Activated naive CD8-positive, alpha-beta T cell (primary cell): ENCODE data around the gene FAM184B.
"Not testable (repeated sequence)": the region's sequence is repeated elsewhere in the genome, so short reads cannot be mapped to it uniquely, and the experiment has no call there.

Experiments used
- H3K27ac Mint-ChIP-seq: one replicate; pipeline ENCODE4 v1.8.0; 2021; ENCODE audit warnings: mixed read lengths
- H3K27me3 Mint-ChIP-seq: one replicate; pipeline ENCODE4 v1.8.0; 2021; ENCODE audit warnings: mixed read lengths
- H3K36me3 Mint-ChIP-seq: one replicate; pipeline ENCODE4 v1.8.0; 2021; ENCODE audit warnings: mixed read lengths
- H3K4me1 Mint-ChIP-seq: one replicate; pipeline ENCODE4 v1.8.0; 2021; ENCODE audit warnings: low read depth, mixed read lengths
- H3K4me3 Mint-ChIP-seq: one replicate; pipeline ENCODE4 v1.8.0; 2021; ENCODE audit warnings: mild to moderate bottlenecking, mixed read lengths
- H3K9me3 Mint-ChIP-seq: one replicate; pipeline ENCODE4 v1.8.0; 2021; ENCODE audit warnings: low read depth, mixed read lengths

Gene FAM184B

GRCh38 chr4:17690898-17691297 lies 90.5 kb downstream of the FAM184B start:
- no peaks in the 10 kb centered on the region for H3K27me3 Mint-ChIP-seq
- H3K9me3 Mint-ChIP-seq, result no peaks in the 10 kb centered on the region
- no peaks in the 10 kb centered on the region for H3K4me1 Mint-ChIP-seq
- no peak overlapping the region for H3K4me3 Mint-ChIP-seq
- H3K27ac Mint-ChIP-seq, result no peak overlapping the region
- H3K36me3 Mint-ChIP-seq, result no peaks in the 10 kb centered on the region

GRCh38 chr4:17690135-17690534 lies 91.3 kb downstream of the FAM184B start:
- no peaks in the 10 kb centered on the region for H3K36me3 Mint-ChIP-seq
- no peak overlapping the region for H3K27ac Mint-ChIP-seq
- no peaks in the 10 kb centered on the region for H3K4me1 Mint-ChIP-seq
- no peaks in the 10 kb centered on the region for H3K27me3 Mint-ChIP-seq
- no peak overlapping the region for H3K4me3 Mint-ChIP-seq
- H3K9me3 Mint-ChIP-seq, result no peaks in the 10 kb centered on the region

- no peaks in the 10 kb centered on the region for H3K36me3 Mint-ChIP-seq
- H3K4me1 Mint-ChIP-seq, result no peaks in the 10 kb centered on the region
- no peaks in the 10 kb centered on the region for H3K9me3 Mint-ChIP-seq
- H3K27ac Mint-ChIP-seq, result no peak overlapping the region
- no peak overlapping the region for H3K4me3 Mint-ChIP-seq
- H3K27me3 Mint-ChIP-seq, result no peaks in the 10 kb centered on the region
Measured at GRCh38 chr4:17688011-17688441, 93.4 kb downstream of the FAM184B start.

- Mint-ChIP-seq H3K4me3 (no peak overlapping the region), H3K27ac (no peak overlapping the region), H3K27me3 (no peaks in the 10 kb centered on the region), H3K9me3 (no peaks in the 10 kb centered on the region), H3K4me1 (no peaks in the 10 kb centered on the region), H3K36me3 (no peaks in the 10 kb centered on the region)
Measured at GRCh38 chr4:17687237-17687857, 94.1 kb downstream of the FAM184B start.

GRCh38 chr4:17684648-17685047 lies 96.8 kb downstream of the FAM184B start:
- H3K4me3 Mint-ChIP-seq, H3K27ac Mint-ChIP-seq, H3K4me1 Mint-ChIP-seq, H3K9me3 Mint-ChIP-seq, H3K36me3 Mint-ChIP-seq, H3K27me3 Mint-ChIP-seq: not testable (repeated sequence)

- no peaks in the 10 kb centered on the region for H3K4me1 Mint-ChIP-seq
- no peak overlapping the region for H3K27ac Mint-ChIP-seq
Measured at GRCh38 chr4:17682222-17682566, 99.2 kb downstream of the FAM184B start.

GRCh38 chr4:17681281-17682221 lies 99.9 kb downstream of the FAM184B start:
- no peaks in the 10 kb centered on the region for H3K4me1 Mint-ChIP-seq
- no peak overlapping the region for H3K27ac Mint-ChIP-seq
- H3K27me3 Mint-ChIP-seq, result no peaks in the 10 kb centered on the region
- H3K36me3 Mint-ChIP-seq, result peaks cover 3% of the 10 kb centered on the region
- H3K4me3 Mint-ChIP-seq, result no peak overlapping the region
- H3K9me3 Mint-ChIP-seq, result no peaks in the 10 kb centered on the region

More at GRCh38 chr4:17682222-17682566, 99.2 kb downstream of the FAM184B start:
- H3K36me3 Mint-ChIP-seq, result peaks cover 3% of the 10 kb centered on the region
- H3K27me3 Mint-ChIP-seq, result no peaks in the 10 kb centered on the region
- no peaks in the 10 kb centered on the region for H3K9me3 Mint-ChIP-seq
- no peak overlapping the region for H3K4me3 Mint-ChIP-seq

GRCh38 chr4:17680559-17681280 lies 100.7 kb downstream of the FAM184B start:
- H3K9me3 Mint-ChIP-seq, result no peaks in the 10 kb centered on the region
- H3K4me1 Mint-ChIP-seq, result no peaks in the 10 kb centered on the region
- H3K36me3 Mint-ChIP-seq, result peaks cover 3% of the 10 kb centered on the region
- H3K4me3 Mint-ChIP-seq, result no peak overlapping the region
- H3K27ac Mint-ChIP-seq, result no peak overlapping the region
- no peaks in the 10 kb centered on the region for H3K27me3 Mint-ChIP-seq

GRCh38 chr4:17670423-17670822 lies 111.0 kb downstream of the FAM184B start:
- Mint-ChIP-seq H3K4me3 (no peak overlapping the region), H3K27me3 (peaks cover 3% of the 10 kb centered on the region), H3K27ac (no peak overlapping the region), H3K36me3 (no peaks in the 10 kb centered on the region), H3K4me1 (no peaks in the 10 kb centered on the region), H3K9me3 (peaks cover 15% of the 10 kb centered on the region)

- Mint-ChIP-seq H3K36me3 (no peaks in the 10 kb centered on the region), H3K27me3 (peaks cover 3% of the 10 kb centered on the region), H3K4me1 (peaks cover 8% of the 10 kb centered on the region), H3K27ac (no peak overlapping the region), H3K4me3 (no peak overlapping the region), H3K9me3 (peaks cover 15% of the 10 kb centered on the region)
Measured at GRCh38 chr4:17667653-17668201, 113.7 kb downstream of the FAM184B start.

GRCh38 chr4:17667253-17667652 lies 114.2 kb downstream of the FAM184B start:
- Mint-ChIP-seq H3K4me3 (no peak overlapping the region), H3K27me3 (peaks cover 3% of the 10 kb centered on the region), H3K27ac (no peak overlapping the region), H3K4me1 (peaks cover 8% of the 10 kb centered on the region), H3K36me3 (no peaks in the 10 kb centered on the region), H3K9me3 (peaks cover 14% of the 10 kb centered on the region)

GRCh38 chr4:17665852-17666251 lies 115.6 kb downstream of the FAM184B start:
- no peak overlapping the region for H3K27ac Mint-ChIP-seq
- H3K9me3 Mint-ChIP-seq, result no peaks in the 10 kb centered on the region
- H3K4me1 Mint-ChIP-seq, result peaks cover 8% of the 10 kb centered on the region
- H3K36me3 Mint-ChIP-seq, result no peaks in the 10 kb centered on the region
- no peaks in the 10 kb centered on the region for H3K27me3 Mint-ChIP-seq
- H3K4me3 Mint-ChIP-seq, result no peak overlapping the region

GRCh38 chr4:17665346-17665745 lies 116.1 kb downstream of the FAM184B start:
- no peaks in the 10 kb centered on the region for H3K27me3 Mint-ChIP-seq
- no peak overlapping the region for H3K27ac Mint-ChIP-seq

GRCh38 chr4:17664755-17665154 lies 116.7 kb downstream of the FAM184B start:
- no peak overlapping the region for H3K4me3 Mint-ChIP-seq
- H3K9me3 Mint-ChIP-seq, result no peaks in the 10 kb centered on the region
- H3K27me3 Mint-ChIP-seq, result no peaks in the 10 kb centered on the region
- no peak overlapping the region for H3K27ac Mint-ChIP-seq
- no peaks in the 10 kb centered on the region for H3K36me3 Mint-ChIP-seq
- peaks cover 8% of the 10 kb centered on the region for H3K4me1 Mint-ChIP-seq

More at GRCh38 chr4:17665346-17665745, 116.1 kb downstream of the FAM184B start:
- Mint-ChIP-seq H3K9me3 (no peaks in the 10 kb centered on the region), H3K36me3 (no peaks in the 10 kb centered on the region), H3K4me3 (no peak overlapping the region), H3K4me1 (peaks cover 8% of the 10 kb centered on the region)

GRCh38 chr4:17662694-17663093 lies 118.7 kb downstream of the FAM184B start:
- Mint-ChIP-seq H3K4me3 (no peak overlapping the region), H3K27ac (no peak overlapping the region), H3K9me3 (no peaks in the 10 kb centered on the region), H3K27me3 (no peaks in the 10 kb centered on the region), H3K4me1 (peaks cover 12% of the 10 kb centered on the region), H3K36me3 (no peaks in the 10 kb centered on the region)
